ENCODE data around the gene TANGO2.
A peak's percentile ranks its signal among the peaks of the same experiment; 100 is the strongest.

The TANGO2 gene

DNA sequence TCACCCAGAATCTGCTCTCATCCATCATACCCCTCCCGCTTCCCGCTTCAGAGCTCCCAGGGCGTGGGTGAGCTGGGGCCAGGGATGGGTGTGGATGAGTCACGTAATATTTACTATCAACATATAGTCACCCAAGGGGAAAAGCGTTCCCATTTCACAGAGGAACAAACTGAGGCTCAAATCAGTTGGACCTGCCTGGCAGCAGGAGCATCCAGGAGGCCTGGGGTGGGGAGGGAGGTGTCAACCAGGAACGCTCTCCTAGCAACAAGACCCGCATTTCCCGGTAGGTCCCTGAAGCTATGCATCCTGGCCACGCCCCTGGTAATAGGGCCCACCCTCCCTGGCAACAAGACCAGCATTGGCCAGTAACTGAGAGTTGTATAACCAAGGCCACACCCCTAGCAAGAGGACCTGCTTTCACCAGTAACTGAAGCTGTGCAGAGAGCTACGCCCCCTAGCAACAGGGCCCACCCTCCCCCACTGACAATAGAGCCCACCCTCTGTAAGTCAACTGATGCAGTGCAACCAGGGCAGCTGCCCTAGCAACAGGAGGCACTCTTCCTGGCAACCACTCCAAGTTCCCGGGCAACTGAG, 46.5 kb upstream of the TANGO2 start:
- peak; percentile 88 for DNase-seq (ENCODE audit: low spot score)
- TF ChIP-seq, protein P1, sequence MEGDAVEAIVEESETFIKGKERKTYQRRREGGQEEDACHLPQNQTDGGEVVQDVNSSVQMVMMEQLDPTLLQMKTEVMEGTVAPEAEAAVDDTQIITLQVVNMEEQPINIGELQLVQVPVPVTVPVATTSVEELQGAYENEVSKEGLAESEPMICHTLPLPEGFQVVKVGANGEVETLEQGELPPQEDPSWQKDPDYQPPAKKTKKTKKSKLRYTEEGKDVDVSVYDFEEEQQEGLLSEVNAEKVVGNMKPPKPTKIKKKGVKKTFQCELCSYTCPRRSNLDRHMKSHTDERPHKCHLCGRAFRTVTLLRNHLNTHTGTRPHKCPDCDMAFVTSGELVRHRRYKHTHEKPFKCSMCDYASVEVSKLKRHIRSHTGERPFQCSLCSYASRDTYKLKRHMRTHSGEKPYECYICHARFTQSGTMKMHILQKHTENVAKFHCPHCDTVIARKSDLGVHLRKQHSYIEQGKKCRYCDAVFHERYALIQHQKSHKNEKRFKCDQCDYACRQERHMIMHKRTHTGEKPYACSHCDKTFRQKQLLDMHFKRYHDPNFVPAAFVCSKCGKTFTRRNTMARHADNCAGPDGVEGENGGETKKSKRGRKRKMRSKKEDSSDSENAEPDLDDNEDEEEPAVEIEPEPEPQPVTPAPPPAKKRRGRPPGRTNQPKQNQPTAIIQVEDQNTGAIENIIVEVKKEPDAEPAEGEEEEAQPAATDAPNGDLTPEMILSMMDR (IDR thresholded peaks at IDR 0.05; ENCODE audit: extremely low read depth, insufficient read depth, missing control alignments), result no peak
- in situ Hi-C loops (cut with MboI; ENCODE audit: low pct_unique_long_range_greater_than_20kb, low sequenced_read_pairs, unreplicated experiment), result loop anchor here (25.0 kb wide), 2 partner anchors 112 to 313 kb away; partner anchors contain the start of genes GNB1L and RTL10

DNA sequence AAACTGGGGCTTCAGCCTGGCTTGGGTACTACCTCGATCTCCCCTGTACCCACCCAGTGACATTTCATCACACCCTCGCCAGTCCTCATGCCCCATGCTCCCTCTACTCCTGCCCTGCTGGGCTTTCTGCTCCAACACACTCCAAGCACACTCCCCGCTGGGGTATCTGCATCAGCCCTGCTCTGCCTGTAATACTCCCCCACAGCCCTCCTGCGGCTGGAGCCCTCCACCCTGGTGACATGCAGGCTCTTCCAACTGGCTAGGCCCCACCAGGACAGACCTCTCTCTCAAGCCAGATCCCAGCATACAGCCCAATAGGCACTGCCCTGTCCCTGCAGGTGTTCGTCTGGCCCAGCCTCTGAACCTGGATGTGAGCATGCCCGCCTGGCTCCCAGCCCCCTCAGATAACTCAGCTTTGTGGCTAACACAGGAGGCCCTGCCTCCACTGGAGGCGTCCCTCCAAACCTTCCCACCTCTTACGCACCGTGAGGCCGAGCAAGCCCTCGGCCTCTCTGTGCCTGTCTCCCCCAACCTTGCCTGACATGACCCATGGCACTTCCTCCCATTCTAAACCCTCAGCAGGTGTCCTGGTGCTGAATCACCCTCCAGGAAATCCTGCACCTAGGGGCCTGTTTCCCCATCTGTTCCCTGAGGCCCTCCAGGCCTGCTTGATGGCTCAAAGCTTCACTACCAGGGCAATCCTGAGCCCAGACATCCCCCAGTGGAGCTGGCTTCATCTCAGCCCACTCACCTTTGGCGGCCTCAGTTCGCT, 45.8 kb upstream of the TANGO2 start:
- in situ Hi-C loops (cut with MboI; ENCODE audit: low pct_unique_long_range_greater_than_20kb, low sequenced_read_pairs, unreplicated experiment), result loop anchor here (25.0 kb wide), 2 partner anchors 113 to 312 kb away; partner anchors contain the start of genes GNB1L and RTL10
- no peak for DNase-seq (ENCODE audit: low spot score)
- TF ChIP-seq, protein P1 (IDR thresholded peaks at IDR 0.05; ENCODE audit: extremely low read depth, insufficient read depth, missing control alignments), result no peak

DNA sequence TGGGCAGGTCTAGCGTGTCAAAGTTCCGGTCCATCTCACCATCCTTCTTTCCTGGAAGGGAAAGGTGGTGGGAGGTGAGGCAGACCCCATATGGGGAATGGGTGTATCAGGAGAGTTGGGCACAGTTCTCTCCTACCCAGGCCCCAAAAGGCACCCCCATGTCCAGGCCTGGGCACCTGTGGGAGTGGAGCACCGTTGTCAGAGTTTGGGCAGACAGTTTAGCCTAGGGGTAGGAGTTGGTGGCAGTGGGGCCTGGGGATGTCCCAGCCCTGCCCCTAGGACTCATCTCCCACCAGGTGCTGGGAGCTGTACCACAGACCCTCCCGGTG, 45.2 kb upstream of the TANGO2 start:
- in situ Hi-C loops (cut with MboI; ENCODE audit: low pct_unique_long_range_greater_than_20kb, low sequenced_read_pairs, unreplicated experiment), result no loop called here
- TF ChIP-seq, protein P1 (IDR thresholded peaks at IDR 0.05; ENCODE audit: extremely low read depth, insufficient read depth, missing control alignments), result no peak
- no peak for DNase-seq (ENCODE audit: low spot score)

DNA sequence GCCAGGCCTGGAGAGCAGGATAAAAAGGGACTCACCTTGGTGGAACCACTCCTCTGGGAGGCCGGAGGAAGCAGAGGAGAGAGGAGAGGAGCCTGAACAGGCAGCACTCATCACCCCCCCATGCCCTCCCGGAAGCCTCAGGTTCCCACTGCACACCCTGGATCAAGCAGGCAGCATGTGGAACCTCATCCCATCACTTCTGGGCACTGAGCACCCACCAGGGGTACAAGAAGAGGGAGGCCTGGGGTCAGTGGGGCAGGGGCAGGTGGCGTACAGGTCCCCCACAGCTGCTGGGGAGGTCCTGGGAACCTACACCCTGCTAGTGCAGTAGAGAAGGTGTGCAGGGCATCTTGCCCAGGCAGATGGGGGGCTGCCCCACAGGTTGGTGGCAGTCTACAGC, 44.2 kb upstream of the TANGO2 start:
- in situ Hi-C loops (cut with MboI; ENCODE audit: low pct_unique_long_range_greater_than_20kb, low sequenced_read_pairs, unreplicated experiment), result no loop called here
- TF ChIP-seq, protein P1 (IDR thresholded peaks at IDR 0.05; ENCODE audit: extremely low read depth, insufficient read depth, missing control alignments), result no peak
- DNase-seq (ENCODE audit: low spot score), result no peak

DNA sequence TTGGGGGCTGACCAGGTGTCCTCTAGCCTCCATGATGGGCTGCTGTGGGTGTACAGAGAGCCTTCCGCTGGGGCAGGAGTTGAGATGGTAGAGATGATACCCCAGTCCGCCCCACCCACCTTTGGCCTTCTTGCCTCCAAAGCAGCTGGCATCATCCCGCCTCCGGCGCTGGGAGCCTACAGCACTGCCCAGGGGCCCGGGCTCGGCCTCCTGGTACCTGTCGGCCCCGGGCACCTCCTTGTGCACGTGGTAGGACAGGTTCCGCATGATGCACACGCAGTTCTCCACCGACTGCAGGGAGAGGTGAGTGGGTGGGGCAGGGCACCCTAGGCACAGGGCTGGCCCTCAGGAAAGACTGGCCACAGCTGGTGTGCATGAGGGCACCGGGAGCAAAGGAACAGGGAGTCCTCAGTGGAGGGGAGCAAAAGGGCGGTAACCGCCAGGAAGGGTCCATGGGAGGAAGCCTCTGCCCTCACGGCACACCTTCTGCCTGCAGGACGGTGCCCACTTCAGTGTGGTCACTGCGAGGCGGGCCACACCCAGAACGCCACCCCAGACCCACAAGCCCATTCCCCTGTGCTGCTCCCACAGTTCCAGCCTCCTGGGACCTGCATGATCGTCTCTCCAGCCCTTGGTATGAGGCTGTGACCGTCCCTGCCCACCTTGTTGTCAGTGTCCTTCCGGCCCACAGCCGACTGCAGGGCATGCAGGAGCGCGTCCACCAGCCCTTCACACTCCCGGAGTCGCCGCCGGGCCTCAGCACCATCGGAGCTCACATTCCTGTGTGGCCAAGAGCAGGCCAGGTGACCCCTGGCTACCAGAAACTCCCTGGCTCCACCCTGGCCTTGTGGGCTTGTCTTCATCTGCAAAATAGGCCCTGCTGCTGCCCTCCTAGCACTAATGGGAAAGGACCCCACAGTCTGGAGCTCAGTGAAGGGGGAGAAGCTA, 43.3 kb upstream of the TANGO2 start:
- TF ChIP-seq, protein P1 (IDR thresholded peaks at IDR 0.05; ENCODE audit: extremely low read depth, insufficient read depth, missing control alignments), result no peak
- in situ Hi-C loops (cut with MboI; ENCODE audit: low pct_unique_long_range_greater_than_20kb, low sequenced_read_pairs, unreplicated experiment), result no loop called here
- no peak for DNase-seq (ENCODE audit: low spot score)

DNA sequence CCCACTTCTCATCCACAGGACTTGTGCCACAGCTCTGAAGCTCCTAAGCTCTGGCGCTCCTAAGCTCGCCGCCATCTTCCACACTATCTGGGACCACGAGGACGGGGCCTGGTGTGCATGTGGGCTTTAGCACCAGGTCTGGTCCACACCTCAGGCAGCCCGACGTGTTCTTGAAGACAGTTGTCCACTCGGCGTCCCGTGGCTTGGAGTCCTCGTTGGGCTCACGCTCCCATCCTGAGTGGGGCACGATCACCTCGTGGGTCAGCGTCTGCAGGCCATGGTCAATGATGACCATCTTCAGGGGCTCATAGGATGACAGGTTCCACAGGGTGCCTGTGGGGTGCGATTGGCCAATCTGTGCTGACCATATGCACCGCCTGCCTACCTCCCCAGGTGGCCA, 42.2 kb upstream of the TANGO2 start:
- TF ChIP-seq, protein P1 (IDR thresholded peaks at IDR 0.05; ENCODE audit: extremely low read depth, insufficient read depth, missing control alignments), result no peak
- in situ Hi-C loops (cut with MboI; ENCODE audit: low pct_unique_long_range_greater_than_20kb, low sequenced_read_pairs, unreplicated experiment), result no loop called here

More for the DNA sequence above, 42.2 kb upstream of the TANGO2 start:
- no peak for DNase-seq (ENCODE audit: low spot score)
